ENCODE data around the gene NRG4. TPM values are rescaled to one million over a fixed set of nuclear protein-coding genes. Genes with fewer than 3 reads are reported as not detected.
"Not testable (repeated sequence)": the region's sequence is repeated elsewhere in the genome, so short reads cannot be mapped to it uniquely, and the experiment has no call there.

The NRG4 gene
- total and polyA plus RNA-seq, 12 donors: 0.19 TPM; not detected in 11

GRCh38 chr15:76056931-76057330 is 44.7 kb upstream of the NRG4 start:
- TF ChIP-seq, protein P1, sequence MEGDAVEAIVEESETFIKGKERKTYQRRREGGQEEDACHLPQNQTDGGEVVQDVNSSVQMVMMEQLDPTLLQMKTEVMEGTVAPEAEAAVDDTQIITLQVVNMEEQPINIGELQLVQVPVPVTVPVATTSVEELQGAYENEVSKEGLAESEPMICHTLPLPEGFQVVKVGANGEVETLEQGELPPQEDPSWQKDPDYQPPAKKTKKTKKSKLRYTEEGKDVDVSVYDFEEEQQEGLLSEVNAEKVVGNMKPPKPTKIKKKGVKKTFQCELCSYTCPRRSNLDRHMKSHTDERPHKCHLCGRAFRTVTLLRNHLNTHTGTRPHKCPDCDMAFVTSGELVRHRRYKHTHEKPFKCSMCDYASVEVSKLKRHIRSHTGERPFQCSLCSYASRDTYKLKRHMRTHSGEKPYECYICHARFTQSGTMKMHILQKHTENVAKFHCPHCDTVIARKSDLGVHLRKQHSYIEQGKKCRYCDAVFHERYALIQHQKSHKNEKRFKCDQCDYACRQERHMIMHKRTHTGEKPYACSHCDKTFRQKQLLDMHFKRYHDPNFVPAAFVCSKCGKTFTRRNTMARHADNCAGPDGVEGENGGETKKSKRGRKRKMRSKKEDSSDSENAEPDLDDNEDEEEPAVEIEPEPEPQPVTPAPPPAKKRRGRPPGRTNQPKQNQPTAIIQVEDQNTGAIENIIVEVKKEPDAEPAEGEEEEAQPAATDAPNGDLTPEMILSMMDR (IDR thresholded peaks at IDR 0.05): no peak
- DNase-seq (no peak), ATAC-seq (no peak)
- intact Hi-C loops (cut with DNase I): loop anchor here in 5 of 10 donors (1.0 to 10.0 kb wide), 3 partner anchors 80 to 88 kb away; no protein-coding TSS in a partner anchor
- 14 to 20% methylated on average over 3 of the region's 3 CpGs for WGBS, 2 donors
- H3K9me3 ChIP-seq: no peaks in the 10 kb centered on the region
- H3K27me3 ChIP-seq: peaks cover 0 to 88% (median 60%) of the 10 kb centered on the region in 7 donors
- no peak overlapping the region for H3K27ac ChIP-seq
- no peaks in the 10 kb centered on the region for H3K36me3 ChIP-seq
- peak overlapping the region in 1 of 10 donors; percentile 4 for H3K4me3 ChIP-seq
- peaks cover 0 to 26% (median 11%) of the 10 kb centered on the region in 9 donors for H3K4me1 ChIP-seq

- not testable (repeated sequence) for H3K9me3 ChIP-seq, H3K4me3 ChIP-seq, H3K27ac ChIP-seq, H3K36me3 ChIP-seq, ATAC-seq, DNase-seq
- Histone ChIP-seq H3K27me3 (peaks cover 0 to 77% (median 42%) of the 10 kb centered on the region in 7 donors), H3K4me1 (peaks cover 0 to 18% (median 8%) of the 10 kb centered on the region in 9 donors)
- WGBS, 2 donors: 95 to 96% methylated on average over 10 of the region's 10 CpGs
- intact Hi-C loops (cut with DNase I): loop anchor here in 1 of 10 donors (10.0 kb wide), 1 partner anchor 91 kb away; no protein-coding TSS in a partner anchor
These were observed 42.0 kb upstream of the NRG4 start for GRCh38 chr15:76054201-76054600.

- Histone ChIP-seq H3K27me3 (peaks cover 0 to 27% (median 7%) of the 10 kb centered on the region in 7 donors), H3K27ac (no peak overlapping the region), H3K9me3 (peaks cover 0 to 46% (median 5%) of the 10 kb centered on the region in 11 donors), H3K4me1 (no peaks in the 10 kb centered on the region), H3K36me3 (no peaks in the 10 kb centered on the region), H3K4me3 (no peak overlapping the region)
- WGBS, 2 donors: 83 to 87% methylated on average over 1 of the region's 1 CpG
- no peak for ATAC-seq
- no peak for DNase-seq
- TF ChIP-seq, protein P1 (IDR thresholded peaks at IDR 0.05): no peak
- intact Hi-C loops (cut with DNase I): loop anchor here in 1 of 10 donors (10.0 kb wide), 1 partner anchor 64 kb away; no protein-coding TSS in a partner anchor
These were observed 26.3 kb upstream of the NRG4 start for GRCh38 chr15:76038512-76038911.

DNA sequence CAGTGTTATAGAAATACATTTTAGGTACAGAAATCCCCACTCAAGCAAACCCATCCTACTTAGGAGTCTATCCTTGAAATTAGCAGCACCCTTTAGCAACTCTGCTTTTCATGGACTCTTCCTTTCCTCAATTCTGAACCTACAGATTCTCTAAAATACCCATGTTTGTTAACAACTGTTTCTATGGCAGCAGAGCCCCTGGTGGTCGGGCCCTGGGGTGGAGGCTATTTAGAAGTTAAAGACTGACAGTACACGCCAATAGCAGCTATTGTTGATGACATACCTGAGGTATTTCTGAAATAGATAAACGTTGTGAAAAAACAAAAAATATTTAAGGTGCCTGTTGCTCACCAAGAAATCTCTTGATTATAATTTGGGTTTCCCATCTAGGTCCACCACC is 23.4 kb upstream of the NRG4 start:
- ATAC-seq (no peak), DNase-seq (no peak)
- Histone ChIP-seq H3K27me3 (peaks cover 0 to 34% (median 7%) of the 10 kb centered on the region in 7 donors), H3K4me3 (no peak overlapping the region), H3K4me1 (no peaks in the 10 kb centered on the region), H3K9me3 (peaks cover 0 to 22% (median 0%) of the 10 kb centered on the region in 11 donors), H3K27ac (no peak overlapping the region), H3K36me3 (no peaks in the 10 kb centered on the region)
- WGBS, 2 donors: 36 to 37% methylated on average over 3 of the region's 3 CpGs
- TF ChIP-seq, protein P1 (IDR thresholded peaks at IDR 0.05): no peak
- intact Hi-C loops (cut with DNase I): loop anchor here in 1 of 10 donors (10.0 kb wide), 1 partner anchor 61 kb away; no protein-coding TSS in a partner anchor

GRCh38 chr15:76034111-76034510 is 21.9 kb upstream of the NRG4 start:
- TF ChIP-seq, protein P1 (IDR thresholded peaks at IDR 0.05): no peak
- Histone ChIP-seq H3K9me3 (peaks cover 0 to 20% (median 0%) of the 10 kb centered on the region in 11 donors), H3K4me3 (no peak overlapping the region), H3K27me3 (peaks cover 0 to 31% (median 7%) of the 10 kb centered on the region in 7 donors), H3K4me1 (no peaks in the 10 kb centered on the region), H3K36me3 (no peaks in the 10 kb centered on the region), H3K27ac (no peak overlapping the region)
- WGBS, 2 donors: 56 to 61% methylated on average over 2 of the region's 2 CpGs
- DNase-seq: no peak
- ATAC-seq: no peak
- intact Hi-C loops (cut with DNase I): loop anchor here in 1 of 10 donors (10.0 kb wide), 1 partner anchor 59 kb away; no protein-coding TSS in a partner anchor
